ENCODE measurements around the gene AOPEP.
"Not testable (repeated sequence)": the region's sequence is repeated elsewhere in the genome, so short reads cannot be mapped to it uniquely, and the experiment has no call there.

AOPEP gene

GRCh38 chr9:94933511-94933828 is 207.0 kb downstream of the AOPEP start:
- no peak for DNase-seq (ENCODE audit: low spot score)

GRCh38 chr9:94934816-94935328 is 208.4 kb downstream of the AOPEP start:
- no peak for DNase-seq (ENCODE audit: low spot score)

- no peak for DNase-seq (ENCODE audit: low spot score)
Measured at GRCh38 chr9:94935396-94935795, 208.9 kb downstream of the AOPEP start.

- DNase-seq (ENCODE audit: low spot score), result no peak
Measured at GRCh38 chr9:94936419-94936818, 209.9 kb downstream of the AOPEP start.

DNA sequence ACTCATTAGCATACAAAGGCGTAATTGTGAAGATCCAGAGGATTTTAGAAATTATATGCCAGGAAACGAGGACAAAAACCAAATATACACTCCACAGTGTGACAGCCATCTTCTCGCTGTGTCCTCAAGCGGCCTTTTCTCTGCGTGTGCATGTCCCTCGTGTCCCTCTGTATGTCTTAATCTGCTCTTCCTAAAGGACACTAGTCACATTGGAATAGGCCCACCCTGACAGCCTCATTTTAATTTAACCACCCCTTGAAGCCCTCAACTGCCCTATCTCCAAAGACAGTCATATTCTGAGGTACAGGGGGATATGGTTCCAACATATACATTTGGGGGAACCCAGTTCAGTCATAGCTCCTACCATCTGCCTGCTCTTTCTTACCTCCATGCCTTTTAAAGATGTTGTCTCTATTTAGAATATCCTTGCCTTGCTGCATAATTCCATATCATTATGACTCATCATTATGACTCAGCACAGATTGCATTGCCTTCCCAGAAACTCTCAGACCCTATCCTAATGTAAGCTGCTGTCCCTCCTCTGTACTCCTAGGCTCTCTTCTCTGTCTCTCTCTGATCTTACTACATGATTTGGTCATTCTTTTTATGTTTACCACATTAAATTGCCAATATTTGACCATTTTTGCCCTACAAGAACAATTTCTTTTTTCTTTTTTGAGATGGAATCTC is 210.9 kb downstream of the AOPEP start:
- no peak for DNase-seq (ENCODE audit: low spot score)

GRCh38 chr9:94938384-94938783 is 211.9 kb downstream of the AOPEP start:
- DNase-seq (ENCODE audit: low spot score), result no peak

DNA sequence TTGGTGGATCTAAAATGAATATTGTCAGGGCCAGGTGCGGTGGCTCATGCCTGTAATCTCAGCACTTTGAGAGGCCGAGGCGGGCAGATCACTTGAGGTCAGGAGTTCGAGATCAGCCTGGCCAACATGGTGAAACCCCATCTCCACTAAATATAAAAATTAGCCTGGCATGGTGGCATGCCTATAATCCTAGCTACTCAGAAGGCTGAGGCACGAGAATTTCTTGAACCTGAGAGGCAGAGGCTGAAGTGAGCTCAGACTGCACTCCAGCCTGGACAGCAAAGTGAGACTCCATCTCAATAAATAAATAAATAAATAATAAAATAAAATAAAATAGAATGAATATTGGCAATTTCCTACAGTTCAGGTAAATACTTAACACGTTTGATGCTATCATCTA is 213.8 kb downstream of the AOPEP start:
- not testable (repeated sequence) for DNase-seq (ENCODE audit: low spot score)

- no peak for DNase-seq (ENCODE audit: low spot score)
Measured at GRCh38 chr9:94941211-94941875, 214.8 kb downstream of the AOPEP start.

DNA sequence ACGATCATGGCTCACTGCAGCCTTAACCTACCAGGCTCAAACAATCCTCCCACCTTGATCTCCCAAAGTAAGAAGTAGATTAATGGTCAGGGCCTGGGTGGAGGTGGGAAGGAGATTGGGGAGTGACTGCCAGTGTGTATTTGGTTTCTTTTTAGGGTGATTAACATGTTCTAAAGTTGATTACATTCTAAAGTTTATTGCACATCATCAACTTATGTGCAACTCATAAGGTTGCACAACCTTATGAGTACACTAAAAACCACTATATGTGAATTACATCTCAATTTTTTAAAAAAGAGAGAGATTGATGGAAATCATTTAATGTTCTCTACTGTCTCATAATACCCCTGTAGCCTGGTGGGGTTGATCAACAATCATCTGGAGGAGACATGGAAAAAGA is 218.1 kb downstream of the AOPEP start:
- DNase-seq (ENCODE audit: low spot score), result no peak

DNA sequence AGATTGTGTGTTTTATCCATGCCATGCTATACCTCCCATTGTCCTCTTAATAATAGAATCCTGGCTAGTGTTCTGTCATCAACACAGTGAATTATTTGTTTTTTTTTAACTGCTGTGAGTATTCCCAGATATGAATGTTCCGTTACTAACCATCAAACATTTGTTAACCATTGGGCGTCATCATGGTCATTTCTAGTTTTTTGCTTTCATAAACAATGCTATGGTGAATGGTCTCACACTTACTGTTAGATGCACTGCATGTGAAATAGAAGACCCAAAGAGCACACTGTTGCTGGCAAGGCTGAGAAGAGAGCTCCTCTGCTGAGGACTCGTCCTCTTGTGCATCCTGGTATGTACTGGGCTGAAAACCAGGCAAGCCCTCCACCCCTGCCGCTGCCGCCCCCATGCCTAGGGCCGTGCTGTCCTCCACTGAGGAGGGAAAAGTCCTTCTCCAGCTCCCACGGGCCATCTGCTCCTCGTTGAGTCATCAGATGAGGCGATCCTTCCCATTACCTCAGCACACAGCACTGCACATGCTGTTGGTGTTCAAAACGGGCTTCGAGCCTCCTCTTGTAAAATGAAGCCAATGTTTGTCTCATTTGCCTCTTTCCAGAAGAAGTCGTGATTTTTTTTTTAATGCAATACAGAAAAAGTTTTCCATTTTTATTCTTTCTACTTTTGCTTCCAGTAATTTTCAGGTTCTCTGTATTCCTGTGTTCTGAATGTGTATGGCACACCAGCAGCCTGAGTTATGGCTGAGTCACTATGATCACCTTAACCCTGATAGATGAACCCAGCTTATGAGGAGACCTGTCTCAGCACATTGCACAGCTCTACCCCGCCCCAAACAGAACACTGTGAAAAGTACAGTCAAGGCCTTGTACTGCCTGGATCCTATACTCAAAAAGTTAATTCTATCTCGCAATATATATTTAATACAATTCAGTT is 219.0 kb downstream of the AOPEP start:
- DNase-seq (ENCODE audit: low spot score), result no peak

- no peak for DNase-seq (ENCODE audit: low spot score)
Measured at GRCh38 chr9:94946256-94946655, 219.8 kb downstream of the AOPEP start.

DNA sequence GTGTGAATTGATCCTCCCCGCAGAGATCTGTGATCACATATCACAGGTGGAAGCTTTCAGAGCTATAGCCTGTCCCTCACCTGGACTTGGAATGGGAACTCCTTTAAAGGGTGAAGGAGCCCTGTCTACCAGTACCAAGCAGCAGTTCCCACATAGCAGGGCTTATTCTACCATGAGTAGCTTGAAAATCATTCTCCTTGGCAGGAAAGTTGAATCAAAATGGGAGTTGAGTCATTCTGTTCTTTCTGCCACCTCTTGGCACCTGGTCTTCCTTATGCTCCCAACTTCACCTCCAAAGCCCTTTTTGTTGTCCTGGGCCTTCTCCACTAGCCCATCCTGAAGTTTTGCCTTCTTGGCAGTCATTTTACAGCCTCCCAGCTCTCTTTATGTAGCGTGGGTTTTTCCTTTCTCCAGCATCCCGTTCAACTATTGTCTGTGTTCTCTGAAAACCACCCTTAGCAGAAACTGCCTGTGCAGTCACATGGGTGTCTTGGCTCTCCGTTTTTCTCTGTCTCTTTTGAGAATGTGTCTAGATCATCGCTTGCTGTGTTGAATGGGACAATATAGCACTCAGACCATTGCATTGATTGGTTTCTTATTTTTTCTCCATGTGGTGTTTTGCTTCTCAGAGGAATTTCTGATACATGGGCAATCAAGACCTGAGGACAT is 222.2 kb downstream of the AOPEP start:
- peak; percentile 96 for DNase-seq (ENCODE audit: low spot score)

GRCh38 chr9:94949370-94949769 is 222.9 kb downstream of the AOPEP start:
- no peak for DNase-seq (ENCODE audit: low spot score)

DNA sequence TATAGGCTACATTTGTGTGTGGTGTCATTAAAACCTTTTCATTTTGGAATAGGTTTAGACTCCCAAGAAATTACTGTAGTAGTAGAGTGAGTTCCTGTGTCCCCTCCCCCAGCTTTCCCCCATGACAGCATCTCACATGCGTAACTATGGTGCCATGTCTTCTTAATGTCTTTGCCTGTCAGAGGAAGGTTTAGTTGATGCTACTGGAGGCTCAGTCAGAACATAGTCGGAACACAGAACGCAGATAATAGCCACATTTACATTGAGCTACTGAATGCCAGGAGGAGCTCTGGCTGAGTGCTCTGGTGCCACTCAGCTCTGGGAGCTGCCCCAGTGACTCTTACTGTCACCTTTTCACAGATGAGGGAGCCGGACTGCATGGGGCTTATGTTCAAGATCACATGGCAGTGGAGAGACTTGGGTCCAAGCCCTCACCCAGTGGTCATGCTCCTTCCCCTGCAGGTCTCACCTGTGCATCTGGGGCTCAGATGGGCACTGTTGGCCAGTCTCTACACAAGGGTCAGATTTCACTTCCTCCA is 223.6 kb downstream of the AOPEP start:
- DNase-seq (ENCODE audit: low spot score), result no peak

DNA sequence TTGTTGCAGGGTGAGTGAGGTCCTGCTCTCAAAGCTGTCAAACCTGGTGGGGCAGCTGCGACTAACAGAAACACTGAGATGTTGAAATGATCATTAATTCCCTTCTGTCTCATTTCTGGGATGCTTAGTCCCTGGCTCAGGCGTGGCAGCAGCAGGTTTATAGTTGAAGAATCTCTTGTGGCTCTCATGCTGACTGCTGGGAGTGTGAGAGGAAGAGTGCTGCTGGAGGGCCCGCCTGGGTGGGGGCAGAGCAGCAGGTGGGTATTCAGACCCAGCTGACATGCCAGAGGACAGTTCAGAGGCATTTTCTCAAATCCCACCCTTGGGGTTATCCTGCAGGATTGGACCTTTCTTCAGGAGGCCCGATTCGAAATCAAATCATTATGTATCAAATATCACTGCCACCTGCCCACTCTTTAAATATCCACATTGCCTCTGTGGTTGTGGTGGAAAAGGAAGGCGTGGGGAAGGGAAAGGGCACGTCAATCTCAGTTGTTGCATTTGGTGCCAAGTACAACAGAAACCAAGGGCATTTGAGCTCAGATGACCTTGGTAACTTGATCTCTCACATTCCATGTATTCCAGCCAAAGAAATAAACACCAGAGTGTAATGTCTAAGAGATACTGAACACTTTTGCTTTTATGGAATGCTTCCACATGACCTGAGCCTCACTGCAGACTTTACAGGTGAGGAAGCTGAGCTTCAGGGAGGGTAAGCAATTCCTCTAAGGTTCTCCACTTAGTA is 224.3 kb downstream of the AOPEP start:
- DNase-seq (ENCODE audit: low spot score), result no peak

GRCh38 chr9:94951324-94952135 is 225.0 kb downstream of the AOPEP start:
- DNase-seq (ENCODE audit: low spot score), result no peak

- DNase-seq (ENCODE audit: low spot score), result no peak
Measured at GRCh38 chr9:94952565-94953373, 226.3 kb downstream of the AOPEP start.

GRCh38 chr9:94956731-94957130 is 230.2 kb downstream of the AOPEP start:
- DNase-seq (ENCODE audit: low spot score), result no peak

DNA sequence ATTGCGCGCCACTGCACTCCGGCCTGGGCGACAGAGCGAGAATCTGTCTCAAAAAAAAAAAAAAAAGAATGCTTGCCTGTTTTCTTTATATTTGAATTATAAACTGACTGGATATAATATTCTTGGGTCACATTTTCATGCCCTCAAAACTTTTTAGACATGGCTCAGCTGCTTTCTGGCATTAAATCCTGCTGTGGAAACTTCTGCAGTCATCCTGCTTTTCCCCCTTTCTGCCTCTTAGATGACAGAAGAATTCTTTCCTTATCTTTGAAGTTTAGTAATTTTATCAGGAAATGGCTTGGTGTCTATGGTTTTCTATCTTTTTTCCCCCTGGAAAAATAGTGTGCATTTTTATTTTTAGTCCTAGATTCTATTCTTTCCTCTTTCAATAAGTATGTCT is 234.5 kb downstream of the AOPEP start:
- no peak for DNase-seq (ENCODE audit: low spot score)

Data from pons (tissue), 1 donor.